ENCODE results near the gene GPC2.
"Not testable (repeated sequence)": the region's sequence is repeated elsewhere in the genome, so short reads cannot be mapped to it uniquely, and the experiment has no call there.

The GPC2 gene

DNA sequence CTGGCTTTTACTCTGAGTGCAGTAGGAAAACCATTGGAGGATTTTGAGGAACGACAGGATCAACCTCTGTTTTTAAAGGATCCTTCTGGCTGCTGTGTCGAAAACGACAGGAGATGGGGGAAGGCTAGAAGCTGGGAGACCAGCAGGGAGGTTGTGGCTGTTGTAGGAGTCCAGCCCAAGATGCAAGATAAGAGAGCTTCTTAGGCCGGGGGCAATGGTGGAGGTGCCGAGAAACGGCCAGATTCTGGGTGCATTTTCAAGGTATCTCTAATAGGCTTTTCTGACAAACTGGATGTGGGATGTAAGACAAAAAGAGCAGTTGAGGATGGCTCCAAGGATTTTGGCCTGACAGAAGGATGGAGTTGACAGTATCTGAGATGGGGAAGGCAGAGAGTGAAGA, 32.3 kb upstream of the GPC2 start:
- intact Hi-C loops (cut with DNase I) = no loop called here
- peak in 1 of 10 donors; percentile 51 for DNase-seq

DNA sequence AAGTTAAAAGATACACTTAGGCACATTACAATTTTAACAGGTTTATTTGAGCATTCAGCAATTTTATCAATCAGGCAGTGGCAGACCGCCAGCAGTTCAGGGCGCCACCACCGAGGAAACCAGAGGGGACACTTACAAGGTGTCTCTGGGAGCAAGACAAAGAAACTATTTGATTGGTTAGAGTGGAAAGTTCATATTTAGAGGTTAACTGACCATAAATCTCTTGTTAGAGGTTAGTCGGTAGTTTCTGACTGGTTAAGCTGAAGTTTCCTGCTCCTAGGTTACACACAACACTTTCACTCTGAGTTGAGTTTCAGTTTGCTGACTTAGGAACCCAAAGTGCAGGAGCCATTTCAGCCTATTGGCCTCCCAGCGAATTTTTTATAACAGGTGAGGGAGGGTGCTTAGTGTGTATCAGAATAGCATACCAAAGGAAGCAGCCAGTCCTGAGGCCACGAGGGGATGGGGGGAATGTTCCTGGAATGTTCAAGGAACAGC, 31.8 kb upstream of the GPC2 start:
- intact Hi-C loops (cut with DNase I) = no loop called here
- peak in 1 of 10 donors; percentile 57 for DNase-seq

DNA sequence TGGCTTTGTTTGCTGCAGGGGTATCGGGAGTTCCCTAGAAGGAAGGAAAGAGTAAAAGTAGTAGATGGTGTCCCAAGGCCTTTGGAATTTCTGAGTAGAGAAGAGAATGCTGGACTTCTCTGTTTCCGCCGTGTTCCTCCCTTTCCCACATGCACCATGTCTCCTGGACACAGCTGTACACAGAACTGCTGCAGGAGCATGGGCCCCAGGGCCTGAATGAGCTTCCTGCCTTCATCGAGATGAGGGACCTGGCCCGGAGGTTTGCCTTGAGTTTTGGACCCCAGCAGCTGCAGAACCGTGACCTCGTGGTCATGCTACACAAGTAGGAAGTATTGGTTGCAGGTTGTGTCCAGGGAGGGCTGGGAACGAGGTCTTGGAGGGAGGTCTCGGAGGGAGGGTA, 27.3 kb upstream of the GPC2 start:
- DNase-seq = peak in 1 of 10 donors; percentile 16
- intact Hi-C loops (cut with DNase I) = no loop called here

DNA sequence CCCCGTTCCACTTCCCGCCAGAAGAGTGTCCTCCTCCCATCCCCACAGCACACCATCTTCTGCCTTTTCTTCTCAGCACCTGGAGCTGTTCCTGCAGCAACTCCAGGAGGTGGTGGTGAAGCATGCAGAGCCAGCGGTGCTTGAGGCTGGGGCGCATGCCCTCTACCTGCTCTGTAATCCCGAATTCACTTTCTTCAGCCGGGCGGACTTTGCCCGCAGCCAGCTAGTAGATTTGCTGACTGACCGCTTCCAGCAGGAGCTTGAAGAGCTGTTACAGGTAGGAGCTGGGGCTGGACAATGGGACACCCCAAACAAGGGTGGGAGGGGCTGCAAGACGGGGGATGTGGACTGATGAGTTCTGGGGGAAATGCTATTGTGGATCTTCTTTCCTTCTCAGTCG, 23.5 kb upstream of the GPC2 start:
- intact Hi-C loops (cut with DNase I) = no loop called here
- no peak for DNase-seq

DNA sequence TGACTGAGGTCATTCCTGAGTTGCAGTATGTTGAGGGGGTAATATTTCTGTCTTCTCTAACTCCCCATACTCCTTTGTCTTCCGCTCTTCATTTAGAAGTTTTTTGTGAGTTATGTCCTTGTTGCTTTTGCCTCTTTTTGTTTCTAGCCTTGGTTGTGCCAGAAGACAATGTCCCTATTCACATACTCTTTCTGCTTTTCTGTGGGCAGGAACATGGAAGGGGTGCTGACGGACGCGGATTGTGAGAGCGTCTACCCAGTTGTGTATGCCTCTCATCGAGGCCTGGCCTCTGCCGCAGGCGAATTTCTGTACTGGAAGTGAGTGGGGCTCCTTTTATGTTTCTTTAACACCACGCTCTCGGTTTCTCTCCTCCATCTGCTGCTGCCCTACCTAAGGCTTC, 21.1 kb upstream of the GPC2 start:
- DNase-seq = no peak
- intact Hi-C loops (cut with DNase I) = no loop called here

DNA sequence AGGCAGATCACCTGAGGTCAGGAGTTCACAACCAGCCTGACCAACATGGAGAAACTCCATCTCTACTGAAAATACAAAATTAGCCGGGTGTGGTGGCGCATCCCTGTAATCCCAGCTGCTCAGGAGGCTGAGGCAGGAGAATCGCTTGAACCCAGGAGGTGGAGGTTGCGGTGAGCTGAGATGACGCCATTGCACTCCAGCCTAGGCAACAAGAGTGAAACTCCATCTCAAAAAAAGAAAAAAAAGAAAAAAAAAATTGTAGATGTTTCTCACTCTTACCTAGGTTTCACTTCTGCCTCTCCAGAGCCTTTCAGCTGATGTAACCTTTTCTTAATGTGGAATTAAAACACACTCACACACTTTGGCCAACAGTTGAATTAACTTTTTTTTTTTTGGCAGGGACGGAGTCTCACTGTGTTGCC, 18.7 kb upstream of the GPC2 start:
- intact Hi-C loops (cut with DNase I); DNase-seq: not testable (repeated sequence)

DNA sequence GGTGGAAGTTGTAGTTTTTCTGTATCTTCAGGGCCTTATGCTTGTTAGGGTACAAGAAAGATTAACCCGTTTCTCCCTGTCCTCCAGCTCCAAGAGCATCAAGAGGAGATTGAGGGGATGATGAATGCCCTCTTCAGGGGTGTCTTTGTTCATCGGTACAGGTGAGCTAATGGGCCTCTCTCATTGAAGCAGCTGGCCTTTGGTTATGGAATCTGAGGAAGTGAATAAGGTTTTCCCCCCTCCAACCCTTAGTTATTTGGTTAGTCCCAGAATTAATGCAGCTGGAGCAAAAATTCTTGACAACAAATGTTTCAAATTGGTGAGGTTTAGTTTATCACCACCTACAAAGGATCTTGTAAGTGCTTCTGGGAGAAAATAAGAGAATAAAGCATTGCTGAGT, 18.0 kb upstream of the GPC2 start:
- intact Hi-C loops (cut with DNase I) = no loop called here
- no peak for DNase-seq

DNA sequence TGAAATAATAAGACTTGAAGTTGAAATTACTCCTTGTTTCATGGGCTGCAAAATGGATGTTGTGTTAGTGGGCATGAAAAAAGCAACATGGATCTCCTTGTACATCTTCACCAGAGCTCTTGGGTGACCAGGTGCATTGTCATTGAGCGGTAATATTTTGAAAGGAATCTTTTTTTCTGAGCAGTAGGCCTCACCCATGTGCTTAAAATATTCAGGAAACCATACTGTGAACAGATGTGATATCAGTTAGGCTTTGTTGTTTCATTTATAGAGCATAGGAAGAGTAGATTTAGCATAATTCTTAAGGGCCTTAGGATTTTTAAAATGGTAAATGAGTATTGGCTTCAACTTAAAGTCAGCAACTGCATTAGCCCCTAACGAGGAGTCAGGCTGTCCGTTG, 15.8 kb upstream of the GPC2 start:
- no peak for DNase-seq
- intact Hi-C loops (cut with DNase I) = no loop called here

DNA sequence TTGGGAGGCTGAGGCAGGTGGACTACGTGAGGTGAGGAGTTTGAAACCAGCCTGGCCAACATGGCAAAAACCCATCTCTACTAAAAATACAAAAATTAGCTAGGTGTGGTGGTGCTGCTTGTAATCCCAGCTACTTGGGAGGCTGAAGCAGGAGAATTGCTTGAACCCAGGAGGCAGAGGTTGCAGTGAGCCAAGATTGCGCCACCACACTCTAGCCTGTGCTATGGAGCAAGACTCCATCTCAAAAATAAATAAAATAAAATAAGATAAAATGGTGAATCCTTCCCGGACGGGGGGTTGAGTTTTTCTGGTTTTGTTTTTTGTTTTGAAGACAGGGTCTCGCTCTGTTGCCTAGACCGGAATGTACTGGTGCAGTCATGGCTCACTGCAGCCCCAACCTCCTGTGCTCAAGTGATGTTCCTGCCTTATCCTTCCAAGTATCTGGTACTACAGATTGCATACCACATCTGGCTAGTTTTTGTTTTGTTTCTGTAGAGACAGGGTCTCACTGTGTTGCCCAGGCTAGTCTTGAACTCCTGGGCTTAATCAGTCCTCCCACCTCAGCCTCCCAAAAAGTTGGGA, 15.2 kb upstream of the GPC2 start:
- DNase-seq = not testable (repeated sequence)

DNA sequence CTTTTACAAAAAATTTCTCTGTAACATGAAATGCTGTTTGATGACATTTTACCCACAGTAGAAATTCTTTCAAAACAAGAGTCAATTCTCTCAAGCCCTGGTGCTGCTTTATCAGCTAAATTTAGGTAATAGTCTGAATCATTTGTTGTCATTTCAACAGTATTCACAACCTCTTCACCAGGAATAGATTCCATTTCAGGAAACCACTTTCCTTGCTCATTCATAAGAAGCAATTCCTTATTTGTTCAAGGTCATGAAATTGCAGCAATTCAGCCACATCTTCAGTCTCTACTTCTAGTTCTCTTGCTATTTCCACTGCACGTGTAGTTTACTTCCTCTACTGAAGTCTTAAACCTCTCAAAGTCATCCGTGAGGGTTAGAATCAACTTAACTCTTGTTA, 14.6 kb upstream of the GPC2 start:
- no peak for DNase-seq

More for the DNA sequence above, 15.2 kb upstream of the GPC2 start:
- intact Hi-C loops (cut with DNase I) = not testable (repeated sequence)

DNA sequence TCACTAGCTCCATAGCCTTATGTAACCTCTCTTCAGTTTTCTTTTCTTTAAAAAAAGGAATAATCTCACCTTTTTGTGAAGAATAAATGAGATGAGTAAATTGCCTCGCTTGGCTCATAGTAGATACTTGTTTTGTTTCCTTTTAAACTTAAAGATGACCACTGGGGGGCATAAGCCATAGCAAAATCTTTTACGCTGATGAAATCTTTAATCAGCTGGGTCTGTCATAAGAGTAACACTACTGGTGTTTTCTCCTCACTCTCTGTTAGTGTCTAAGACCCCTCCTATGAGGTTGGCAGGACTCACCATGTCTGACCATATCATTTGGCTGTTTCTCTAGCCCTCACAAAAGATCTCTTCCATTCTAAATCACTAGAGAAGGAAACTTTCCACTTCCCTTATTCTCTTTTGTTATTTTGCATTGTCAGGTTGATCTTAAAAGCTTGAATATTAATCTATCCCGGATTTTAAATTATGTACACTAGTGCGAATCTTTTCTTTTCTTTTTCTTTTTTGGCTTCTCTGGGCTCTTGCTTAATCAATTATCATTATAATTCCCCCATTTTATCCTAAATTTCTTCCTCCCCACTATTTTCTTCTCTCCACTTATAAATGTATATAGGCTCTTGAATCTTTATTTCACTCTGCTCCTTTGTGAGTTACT, 13.0 kb upstream of the GPC2 start:
- DNase-seq = no peak
- intact Hi-C loops (cut with DNase I) = no loop called here

More for the DNA sequence above, 14.6 kb upstream of the GPC2 start:
- intact Hi-C loops (cut with DNase I) = no loop called here

DNA sequence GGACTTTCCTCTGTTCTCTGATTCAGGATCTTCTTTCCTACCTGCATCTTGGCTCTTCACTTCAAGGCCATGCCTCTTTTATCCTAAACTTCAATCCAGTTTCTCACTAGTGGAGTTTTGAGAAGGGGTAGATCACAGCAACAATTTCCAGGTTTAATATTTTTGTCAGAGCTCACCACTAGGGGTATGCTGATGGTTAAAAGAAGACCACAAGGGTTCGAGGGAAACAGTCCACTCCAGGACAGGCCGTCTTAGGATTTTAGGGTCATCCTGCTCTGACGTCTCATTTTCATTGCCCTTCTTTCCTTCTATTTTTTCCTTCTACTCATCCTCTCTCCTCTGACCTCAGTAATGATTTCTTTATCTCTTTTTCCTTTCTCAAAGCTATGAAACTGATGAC, 11.9 kb upstream of the GPC2 start:
- no peak for DNase-seq
- intact Hi-C loops (cut with DNase I) = no loop called here

DNA sequence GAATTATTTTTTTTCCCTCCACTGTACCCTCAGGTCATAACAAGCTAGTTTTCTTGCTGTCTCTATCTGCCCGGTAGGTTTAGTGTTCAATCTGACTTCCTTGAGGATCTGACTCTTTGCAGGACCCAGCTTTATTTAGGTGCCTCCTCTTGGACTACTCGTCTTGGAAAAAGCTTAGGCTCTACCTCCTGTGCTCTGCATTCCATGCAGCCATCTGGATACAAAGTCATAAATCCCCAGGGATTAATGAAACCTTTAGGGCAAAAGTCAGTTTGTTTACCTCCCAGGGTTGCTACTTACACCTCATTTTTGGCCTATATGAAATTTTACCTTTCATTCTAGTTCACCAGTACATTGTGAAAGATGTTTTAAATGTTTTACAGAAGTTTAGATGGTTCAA, 8.5 kb upstream of the GPC2 start:
- intact Hi-C loops (cut with DNase I) = no loop called here

DNA sequence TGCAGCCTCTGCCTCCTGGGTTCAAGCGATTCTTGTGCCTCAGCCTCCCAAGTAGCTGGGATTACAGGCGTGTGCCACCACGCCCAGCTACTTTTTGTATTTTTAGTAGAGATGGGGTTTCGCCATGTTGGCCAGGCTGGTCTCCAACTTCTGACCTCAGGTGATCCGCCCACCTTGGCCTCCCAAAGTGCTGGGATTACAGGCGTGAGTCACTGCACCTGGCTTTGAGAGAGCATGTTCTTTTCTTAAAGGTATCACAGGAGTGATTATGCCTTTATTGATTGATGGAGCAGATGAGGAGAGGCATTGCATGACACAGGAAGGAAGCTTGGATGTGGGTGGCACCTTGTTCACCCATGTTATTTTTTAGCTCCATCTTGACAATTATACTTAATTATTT, 5.9 kb upstream of the GPC2 start:
- DNase-seq; intact Hi-C loops (cut with DNase I): not testable (repeated sequence)

More for the DNA sequence above, 8.5 kb upstream of the GPC2 start:
- no peak for DNase-seq

DNA sequence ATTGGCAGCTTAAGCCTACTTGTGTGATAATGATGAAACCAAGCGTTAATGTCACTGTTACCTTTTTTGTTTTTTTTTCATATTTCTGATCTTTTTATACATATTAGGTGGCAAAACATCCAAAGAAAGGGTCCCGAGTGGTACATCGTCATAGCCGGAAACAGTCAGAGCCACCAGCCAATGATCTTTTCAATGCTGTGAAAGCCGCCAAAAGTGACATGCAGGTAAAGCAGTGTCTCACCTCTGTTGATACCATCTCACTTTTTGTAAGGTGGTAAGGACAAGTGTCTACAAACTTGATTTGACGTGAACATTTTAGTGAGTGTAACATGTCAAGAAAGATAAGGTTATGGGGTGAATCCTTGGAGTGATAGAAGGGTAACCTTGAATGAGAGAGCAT, 5.4 kb upstream of the GPC2 start:
- DNase-seq; intact Hi-C loops (cut with DNase I): not testable (repeated sequence)

DNA sequence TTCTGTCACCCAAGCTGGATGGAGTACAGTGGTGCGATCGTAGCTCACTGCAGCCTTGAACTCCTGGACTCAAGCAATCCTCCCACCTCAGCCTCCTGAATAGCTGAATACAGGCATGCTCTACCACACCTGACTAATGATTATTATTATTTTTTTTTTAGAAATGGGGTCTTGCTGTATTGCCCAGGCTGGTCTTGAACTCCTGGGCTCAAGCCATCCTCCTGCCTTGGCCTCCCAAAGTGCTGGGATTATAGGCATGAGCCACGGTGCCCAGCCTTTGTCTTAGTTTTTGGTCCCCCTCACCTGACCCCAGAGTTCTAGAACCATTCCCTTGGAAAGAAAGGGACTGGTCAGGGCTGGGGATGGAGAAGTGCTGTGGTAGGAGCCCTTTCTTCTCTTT, 2.9 kb upstream of the GPC2 start:
- intact Hi-C loops (cut with DNase I); DNase-seq: not testable (repeated sequence)

DNA sequence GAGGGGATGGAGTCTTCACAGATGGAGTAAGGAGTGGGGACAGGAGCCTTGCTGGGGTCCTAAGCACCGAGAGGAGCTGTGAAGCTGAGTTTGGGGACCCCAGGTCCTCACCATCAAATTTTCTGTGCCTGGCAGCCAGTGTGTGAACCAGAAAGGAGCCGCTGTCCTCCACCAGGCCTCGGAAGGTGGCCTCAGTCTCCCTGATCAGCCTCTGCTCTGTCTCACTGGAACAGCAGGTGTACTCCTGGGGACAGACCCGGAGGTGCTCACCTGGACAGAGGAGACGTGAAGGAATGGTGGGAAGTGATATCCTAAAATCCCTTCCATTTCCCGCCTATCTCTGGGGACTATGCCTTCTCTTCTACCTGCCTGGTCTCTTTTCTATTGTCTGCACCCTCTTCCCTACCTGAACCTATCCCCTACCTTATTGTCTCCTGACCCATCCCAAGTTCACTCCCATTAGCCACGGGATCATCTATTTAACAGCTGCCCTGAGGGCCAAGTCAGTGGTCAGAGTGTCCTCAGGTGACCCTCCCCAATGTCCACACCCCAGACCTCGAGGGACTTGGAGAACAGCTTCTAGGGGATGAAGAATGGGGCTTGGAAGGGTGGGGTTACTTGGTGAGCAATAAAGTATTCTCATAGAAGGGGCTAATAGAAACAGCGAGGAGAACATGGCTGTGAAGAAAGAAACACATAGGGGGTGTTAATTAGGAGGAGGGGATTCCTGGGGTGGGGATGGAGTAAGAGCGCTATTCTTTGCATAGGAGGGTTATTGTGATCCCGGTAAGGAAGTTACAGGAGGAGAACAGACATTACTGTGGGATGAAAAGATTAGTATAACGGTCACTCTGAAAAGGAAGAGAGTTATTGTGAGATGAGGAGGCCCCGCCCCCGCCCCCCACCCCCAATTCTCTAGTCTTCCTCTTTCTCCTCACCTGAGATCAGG, 811 bp downstream of the GPC2 start:
- intact Hi-C loops (cut with DNase I) = no loop called here
- DNase-seq = no peak

DNA sequence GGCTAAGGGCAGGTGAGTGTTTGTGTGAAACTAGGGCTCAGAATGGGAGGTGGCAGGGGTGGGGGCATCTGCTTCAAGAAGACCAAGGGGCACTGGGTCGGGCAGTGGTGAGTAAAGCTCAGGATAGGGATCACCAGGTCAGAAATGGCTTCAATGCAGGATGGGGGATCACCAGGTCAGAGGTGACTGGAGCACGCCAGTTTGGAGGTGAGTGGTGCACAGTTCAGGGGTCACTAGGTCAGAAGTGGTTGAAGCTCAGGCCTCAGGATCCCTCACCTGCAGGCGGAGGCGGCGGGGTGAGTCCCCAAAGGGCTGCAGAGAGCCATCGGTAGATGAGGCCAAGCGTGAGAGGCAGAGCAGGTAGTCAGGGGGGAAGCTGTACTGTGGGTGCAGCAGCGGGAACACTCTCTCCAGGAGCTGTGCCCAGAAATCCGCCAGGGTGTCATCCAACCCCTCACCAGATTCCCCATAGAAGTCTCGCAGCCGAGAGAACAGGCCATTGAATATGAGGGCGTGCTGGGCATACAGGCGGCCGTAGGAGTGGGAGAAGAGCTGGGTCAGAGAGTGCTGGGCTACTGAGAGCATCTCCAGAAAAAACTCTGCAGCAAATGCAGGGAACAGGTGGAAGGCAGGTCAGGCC, 1.8 kb downstream of the GPC2 start:
- intact Hi-C loops (cut with DNase I) = no loop called here
- DNase-seq = no peak

DNA sequence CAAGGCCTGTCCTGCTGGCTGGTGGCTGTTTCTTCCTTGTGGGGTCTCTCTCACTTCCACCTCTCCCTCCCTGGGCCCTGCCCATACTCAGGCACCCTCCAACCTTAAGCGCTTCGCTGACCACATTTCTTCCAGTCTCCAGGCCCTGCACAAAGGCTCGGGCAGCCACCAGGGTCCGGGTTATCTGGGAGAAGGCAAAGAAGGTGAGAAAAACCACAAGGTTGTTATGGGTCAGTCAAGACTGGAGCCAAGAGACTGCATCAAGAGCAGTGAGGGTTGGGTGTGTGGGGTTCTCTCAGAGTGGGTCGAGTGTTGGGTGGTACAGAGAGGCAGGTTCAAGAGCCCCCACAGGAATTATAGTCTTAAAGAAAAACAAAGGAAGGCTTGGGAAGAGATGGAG, 2.6 kb downstream of the GPC2 start:
- peak in 1 of 10 donors; percentile 42 for DNase-seq
- intact Hi-C loops (cut with DNase I) = no loop called here

DNA sequence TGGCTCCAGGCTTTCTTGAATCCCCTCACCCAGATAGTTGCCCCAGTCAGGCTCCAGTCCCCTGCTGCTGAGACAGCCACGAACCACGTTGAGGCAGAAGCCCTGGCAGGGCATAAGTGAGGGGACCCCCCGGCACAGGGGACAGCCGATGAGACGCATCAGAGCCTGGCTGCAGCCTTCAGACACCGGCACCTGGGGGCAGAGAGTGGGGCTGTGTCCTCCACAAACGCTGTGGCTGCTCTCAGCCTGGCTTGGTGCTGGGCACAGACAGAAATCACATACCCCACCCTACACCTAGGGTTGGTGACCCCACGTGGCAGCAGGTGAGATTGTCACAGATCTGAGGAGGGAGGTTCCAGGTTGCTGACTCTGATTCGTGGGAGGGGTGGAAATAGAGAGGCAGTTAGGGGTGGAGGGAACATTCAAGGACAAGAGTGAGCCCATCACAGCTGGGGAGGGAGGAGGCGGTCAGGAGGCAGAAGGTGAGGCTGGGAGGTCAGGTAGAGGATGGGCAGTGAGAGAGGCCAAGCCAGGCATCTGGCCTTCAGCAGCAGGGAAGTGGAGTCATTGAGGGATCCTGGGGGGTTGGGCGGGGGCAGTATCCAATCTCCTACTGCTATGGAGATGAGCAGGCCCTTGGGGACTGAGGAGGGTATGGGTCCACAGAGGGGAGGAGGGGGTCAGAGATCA, 3.2 kb downstream of the GPC2 start:
- DNase-seq = no peak
- intact Hi-C loops (cut with DNase I) = no loop called here

Data from posterior cingulate gyrus (tissue), 11 donors.